GM18508 (cell line): ENCODE results near the gene CHEK1.
"Not testable (repeated sequence)": the region's sequence is repeated elsewhere in the genome, so short reads cannot be mapped to it uniquely, and the experiment has no call there.

Experiments used
- ATAC-seq: cut with Tn5 transposase; IDR thresholded peaks from one replicate; pipeline ENCODE4 v1.9.1; 2021; ENCODE audit warnings: moderate number of reproducible peaks; ENCODE audit not compliant: insufficient read depth, unreplicated experiment

Gene CHEK1

GRCh38 chr11:125690006-125690405 is 65.0 kb downstream of the CHEK1 start:
- ATAC-seq = no peak

DNA sequence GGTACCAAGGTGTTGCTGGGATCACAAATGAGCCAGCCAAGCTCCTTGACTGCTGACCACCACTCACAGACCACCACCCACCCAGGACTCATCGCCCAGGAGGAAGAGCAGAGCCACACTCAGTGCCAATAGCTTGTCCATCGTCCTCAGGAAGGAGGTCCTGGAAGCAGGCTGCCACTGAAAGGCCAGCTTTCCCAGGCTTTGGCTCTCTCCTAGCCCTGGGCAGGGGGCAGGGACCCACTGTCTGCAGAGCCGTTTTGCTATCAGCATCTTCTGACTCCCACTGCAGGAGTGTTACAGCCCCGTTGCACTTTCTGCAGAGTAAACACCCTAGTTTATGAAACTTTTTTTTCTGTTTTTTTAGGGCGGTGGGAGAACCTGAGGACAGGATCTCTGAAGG is 67.9 kb downstream of the CHEK1 start:
- no peak for ATAC-seq

DNA sequence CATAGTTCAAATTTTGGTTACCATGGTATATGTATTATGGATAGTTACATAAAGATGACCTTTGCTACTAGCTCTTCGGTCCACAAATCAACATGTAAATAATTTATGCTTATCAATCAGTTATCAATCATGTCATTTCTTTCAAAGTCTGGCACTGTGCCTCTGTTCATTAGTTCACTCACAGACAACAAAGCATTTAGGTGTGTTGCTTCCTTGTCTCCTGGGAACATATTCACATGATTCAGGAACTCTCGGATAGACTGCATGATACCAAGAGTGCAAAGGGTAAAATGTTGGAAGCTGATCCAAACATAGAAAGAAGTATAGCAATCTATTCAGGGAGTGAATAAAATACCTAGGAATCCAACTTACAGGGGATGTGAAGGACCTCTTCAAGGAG is 70.0 kb downstream of the CHEK1 start:
- ATAC-seq = no peak

GRCh38 chr11:125701018-125701610 is 76.2 kb downstream of the CHEK1 start:
- no peak for ATAC-seq

DNA sequence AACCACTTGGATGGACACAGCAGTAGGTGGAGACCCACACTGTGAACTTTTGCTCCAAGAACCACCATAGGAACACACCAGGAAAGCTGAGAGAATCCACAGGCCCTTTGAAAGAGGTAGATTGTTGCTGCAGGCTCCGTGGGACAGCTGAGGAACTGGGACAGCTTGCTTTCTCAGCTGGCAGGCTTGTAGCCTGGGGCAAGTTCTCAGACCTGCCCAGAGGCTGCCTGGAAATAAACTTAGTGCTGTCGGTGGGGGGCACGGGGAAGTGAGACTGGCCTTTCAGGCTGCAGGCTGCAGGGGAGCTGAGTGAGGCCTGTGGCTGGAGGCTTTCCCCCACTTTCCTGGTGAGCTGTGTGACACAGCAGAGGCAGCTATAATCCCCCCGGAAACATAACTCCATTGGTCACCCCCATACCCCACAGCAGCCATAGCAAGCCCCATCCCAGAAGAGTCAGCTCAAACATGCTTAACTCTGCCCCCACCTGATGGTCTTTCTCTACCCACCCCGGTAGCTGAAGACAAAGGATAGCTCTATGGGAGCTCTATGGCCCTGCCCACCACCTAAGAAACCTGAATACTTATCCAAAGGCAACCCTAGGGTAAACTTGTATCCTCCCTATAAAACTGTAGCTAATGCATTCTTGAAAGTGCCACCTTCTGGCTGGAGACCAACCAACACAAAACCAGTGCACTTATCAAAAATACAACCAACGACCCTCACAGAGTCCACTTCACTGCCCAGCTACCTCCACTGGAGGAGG is 77.1 kb downstream of the CHEK1 start:
- no peak for ATAC-seq

DNA sequence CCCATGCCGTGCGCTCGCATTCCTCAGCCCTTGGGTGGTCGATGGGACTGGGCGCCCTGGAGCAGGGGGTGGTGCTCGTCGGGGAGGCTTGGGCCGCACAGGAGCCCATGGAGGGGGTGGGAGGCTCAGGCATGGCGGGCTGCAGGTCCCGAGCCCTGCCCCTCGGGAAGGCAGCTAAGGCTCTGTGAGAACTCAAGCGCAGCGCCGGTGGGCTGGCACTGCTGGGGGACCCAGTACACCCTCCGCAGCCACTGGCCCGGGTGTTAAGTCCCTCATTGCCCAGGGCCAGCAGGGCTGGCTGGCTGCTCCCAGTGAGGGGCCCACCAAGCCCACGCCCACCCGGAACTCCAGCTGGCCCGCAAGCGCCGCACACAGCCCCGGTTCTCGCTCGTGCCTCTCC is 79.7 kb downstream of the CHEK1 start:
- not testable (repeated sequence) for ATAC-seq

- ATAC-seq = no peak
Measured at GRCh38 chr11:125720781-125721180, 95.8 kb downstream of the CHEK1 start.

- no peak for ATAC-seq
Measured at GRCh38 chr11:125724125-125724524, 99.2 kb downstream of the CHEK1 start.
